Panc1 (cell line): ENCODE results near the gene PHC1.

Experiments used
- CTCF ChIP-seq: fragments of 450-650 bp; IDR thresholded peaks from 2 replicates; pipeline ENCODE4 v1.5.1; 2017; ENCODE audit warnings: mild to moderate bottlenecking
- POLR2AphosphoS5 ChIP-seq: IDR thresholded peaks from 2 replicates; pipeline ENCODE4 v1.6.1; 2012; ENCODE audit warnings: mild to moderate bottlenecking, low read depth, low read length, moderate library complexity

GRCh38 chr12:8936735-8937134, 22.4 kb downstream of the PHC1 start:
- TF ChIP-seq CTCF = no peak
- TF ChIP-seq POLR2AphosphoS5 = no peak
